ENCODE results near the gene PAQR9. TPM values are rescaled to one million over a fixed set of nuclear protein-coding genes. Genes with fewer than 3 reads are reported as not detected.

PAQR9 gene
- total and polyA plus RNA-seq, 2 donors (not counting 3 experiments of a cell fraction or from before 2014, with no cell fraction given), result not detected

DNA sequence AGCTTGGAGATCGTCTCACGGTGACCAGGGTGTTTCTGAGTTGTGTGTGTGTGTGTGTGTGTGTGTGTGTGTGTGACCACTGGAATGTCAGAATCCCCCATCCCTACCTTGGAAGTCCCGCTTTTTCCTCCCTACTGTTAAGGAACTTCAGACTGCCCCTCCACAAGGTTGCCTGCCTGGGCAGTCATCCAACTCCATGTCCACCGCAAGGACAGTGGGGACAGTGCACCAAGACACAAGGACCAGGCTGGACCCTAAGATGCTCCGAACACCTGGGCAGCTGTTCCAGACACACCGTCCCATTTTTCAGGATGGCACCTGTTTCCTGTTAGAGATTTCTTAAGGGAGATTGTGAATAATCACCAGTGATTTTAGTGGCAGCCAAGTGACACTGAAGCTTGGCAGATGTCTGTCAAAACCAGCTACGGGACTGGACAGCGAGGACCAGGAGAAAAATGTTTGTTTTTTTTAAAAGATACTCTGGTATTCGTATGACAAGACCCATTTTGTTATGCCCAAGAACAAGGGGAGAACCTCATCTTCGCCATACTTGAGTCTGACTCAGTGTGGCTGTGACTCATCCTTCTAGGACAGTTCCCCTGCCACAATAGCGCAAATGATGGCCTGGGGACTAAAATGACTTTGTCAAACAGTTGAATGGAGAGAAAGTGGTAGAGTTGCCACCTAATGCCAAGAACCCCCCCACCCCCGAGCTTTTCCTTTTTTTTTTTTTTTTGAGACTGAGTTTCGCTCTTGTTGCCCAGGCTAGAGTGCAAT lies 15.5 kb downstream of the PAQR9 start:
- Histone ChIP-seq H3K9ac (replicated peaks; ENCODE audit: extremely low read depth, insufficient read depth, low read length) (no peak overlapping the region), H3K79me2 (ENCODE audit: control insufficient read depth, insufficient read depth, low read length) (no peaks in the 10 kb centered on the region), H3K27ac (ENCODE audit: insufficient read depth, low read depth, low read length) (no peak overlapping the region), H3K36me3 (ENCODE audit: control insufficient read depth in 2 of 2, extremely low read depth in 1 of 2, insufficient read depth in 2 of 2, low read length in 2 of 2) (no peaks in the 10 kb centered on the region), H3K9me3 (replicated peaks; ENCODE audit: control insufficient read depth, insufficient read depth, low read length) (no peaks in the 10 kb centered on the region), H2AFZ (ENCODE audit: low read depth, low read length) (no peak overlapping the region), H3K9me1 (replicated peaks; ENCODE audit: control insufficient read depth, extremely low read depth, insufficient read depth, low read length) (no peaks in the 10 kb centered on the region), H3K27me3 (ENCODE audit: control insufficient read depth in 2 of 2, insufficient read depth in 2 of 2, low read length in 2 of 2) (peaks cover 41 to 75% of the 10 kb centered on the region in 2 experiments), H3K4me1 (ENCODE audit: control insufficient read depth, extremely low read depth, insufficient read depth, low read length) (no peaks in the 10 kb centered on the region), H4K20me1 (replicated peaks; ENCODE audit: control insufficient read depth, extremely low read depth, insufficient read depth, low read length) (no peaks in the 10 kb centered on the region), H3K4me2 (ENCODE audit: insufficient read depth, low read length) (no peak overlapping the region), H3K4me3 (replicated peaks in 1 of 3; ENCODE audit: insufficient read depth in 1 of 3, low read depth in 1 of 3, low read length in 3 of 3) (no peak overlapping the region)
- DNase-seq (ENCODE audit: low read depth, low spot score) (no peak), FAIRE-seq (no peak)
- BruUV-seq (replicated peaks), result no TSS peak
- TF ChIP-seq JUN (IDR thresholded peaks at IDR 0.05; ENCODE audit: borderline replicate concordance, insufficient read depth, insufficient read length, low read depth) (no peak), GATA2 (IDR thresholded peaks at IDR 0.05; ENCODE audit: insufficient read depth, insufficient read length, low read depth, low read length) (no peak), FOS (IDR thresholded peaks at IDR 0.05; ENCODE audit: borderline replicate concordance, insufficient read depth, low read length) (no peak), POLR2AphosphoS5 (IDR thresholded peaks at IDR 0.05; ENCODE audit: insufficient read depth, low read depth, low read length) (no peak), POLR2A (IDR thresholded peaks at IDR 0.05; ENCODE audit: low read depth, low read length) (no peak), EZH2 (IDR thresholded peaks at IDR 0.05; ENCODE audit: borderline replicate concordance, low read depth, low read length, severe bottlenecking) (no peak), MYC (IDR thresholded peaks at IDR 0.05; ENCODE audit: low read depth, low read length) (no peak)
- TF ChIP-seq, protein P1, sequence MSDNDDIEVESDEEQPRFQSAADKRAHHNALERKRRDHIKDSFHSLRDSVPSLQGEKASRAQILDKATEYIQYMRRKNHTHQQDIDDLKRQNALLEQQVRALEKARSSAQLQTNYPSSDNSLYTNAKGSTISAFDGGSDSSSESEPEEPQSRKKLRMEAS (IDR thresholded peaks at IDR 0.05; ENCODE audit: insufficient read depth, insufficient read length), result no peak
- TF ChIP-seq, protein P2, sequence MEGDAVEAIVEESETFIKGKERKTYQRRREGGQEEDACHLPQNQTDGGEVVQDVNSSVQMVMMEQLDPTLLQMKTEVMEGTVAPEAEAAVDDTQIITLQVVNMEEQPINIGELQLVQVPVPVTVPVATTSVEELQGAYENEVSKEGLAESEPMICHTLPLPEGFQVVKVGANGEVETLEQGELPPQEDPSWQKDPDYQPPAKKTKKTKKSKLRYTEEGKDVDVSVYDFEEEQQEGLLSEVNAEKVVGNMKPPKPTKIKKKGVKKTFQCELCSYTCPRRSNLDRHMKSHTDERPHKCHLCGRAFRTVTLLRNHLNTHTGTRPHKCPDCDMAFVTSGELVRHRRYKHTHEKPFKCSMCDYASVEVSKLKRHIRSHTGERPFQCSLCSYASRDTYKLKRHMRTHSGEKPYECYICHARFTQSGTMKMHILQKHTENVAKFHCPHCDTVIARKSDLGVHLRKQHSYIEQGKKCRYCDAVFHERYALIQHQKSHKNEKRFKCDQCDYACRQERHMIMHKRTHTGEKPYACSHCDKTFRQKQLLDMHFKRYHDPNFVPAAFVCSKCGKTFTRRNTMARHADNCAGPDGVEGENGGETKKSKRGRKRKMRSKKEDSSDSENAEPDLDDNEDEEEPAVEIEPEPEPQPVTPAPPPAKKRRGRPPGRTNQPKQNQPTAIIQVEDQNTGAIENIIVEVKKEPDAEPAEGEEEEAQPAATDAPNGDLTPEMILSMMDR (IDR thresholded peaks at IDR 0.05; ENCODE audit: extremely low read depth in 1 of 2, insufficient read depth in 1 of 2, low read depth in 1 of 2, low read length in 2 of 2), result no peak
- dilution Hi-C loops (cut with MboI; ENCODE audit: extremely low pct_ligation_motif_present, low sequenced_read_pairs) (no loop called here), intact Hi-C loops (cut with micrococcal nuclease) (no loop called here)
- ChIA-PET POLR2A (no interaction called here), CTCF (interaction anchor here (0.7 to 1.9 kb wide), 5 partner anchors 8 to 758 kb away, joined by 3 to 5 read pairs (median 3); no protein-coding TSS in a partner anchor)

Measured in endothelial cell of umbilical vein (primary cell).